H1 (cell line): ENCODE results near the gene GAK. TPM values are rescaled to one million over a fixed set of nuclear protein-coding genes. Genes with fewer than 3 reads are reported as not detected.
"Not testable (repeated sequence)": the region's sequence is repeated elsewhere in the genome, so short reads cannot be mapped to it uniquely, and the experiment has no call there.

Source experiments
- CTCF ChIA-PET: fragments of 300-600 bp; sonication (Branson Sonifier 250); formaldehyde crosslinking; loops from one replicate; lab custom pipeline; 2021; ENCODE audit not compliant: partially characterized antibody; lab: Charles Lee
- POLR2A ChIA-PET: fragments of 300-600 bp; sonication (Branson Sonifier 250); formaldehyde crosslinking; loops from one replicate; lab custom pipeline; 2021; ENCODE audit warnings: inconsistent platforms; ENCODE audit not compliant: partially characterized antibody; lab: Charles Lee
- DNase-seq, 2 experiments: peaks; one replicate each; pipeline versions ENCODE4 v3.0.0 to v3.0.0-alpha.2; 2010 to 2022; ENCODE audit warnings: low spot score in 2 of 2, low read depth in 1 of 2, mixed read lengths in 1 of 2
- FAIRE-seq: peaks from 2 replicates; lab custom pipeline; 2011; peaks lifted over from hg19 to GRCh38; lab: Jason Lieb, UNC
- H2AFZ ChIP-seq: 2 replicates; pipeline ENCODE4 v1.8.1; 2012; ENCODE audit warnings: low read length, inconsistent platforms
- H2AK5ac ChIP-seq: 2 replicates; pipeline ENCODE4 v1.6.1; 2013; ENCODE audit warnings: low read depth, low read length
- H2BK120ac ChIP-seq: replicated peaks from 2 replicates; pipeline ENCODE3; 2013; ENCODE audit warnings: low read depth, low read length, inconsistent platforms
- H2BK12ac ChIP-seq: 2 replicates; pipeline ENCODE4 v1.6.1; 2013; ENCODE audit warnings: low read depth, low read length
- H2BK15ac ChIP-seq: 2 replicates; pipeline ENCODE4 v1.6.1; 2013; ENCODE audit warnings: low read length
- H2BK20ac ChIP-seq: 2 replicates; pipeline ENCODE4 v1.6.1; 2013; ENCODE audit warnings: low read length
- H2BK5ac ChIP-seq: 2 replicates; pipeline ENCODE4 v1.6.1; 2013; ENCODE audit warnings: low read depth, low read length
- H3K14ac ChIP-seq: 2 replicates; pipeline ENCODE4 v1.6.1; 2013; ENCODE audit warnings: inconsistent platforms; ENCODE audit not compliant: insufficient read length
- H3K18ac ChIP-seq: 2 replicates; pipeline ENCODE4 v1.6.1; 2013; ENCODE audit warnings: low read length; ENCODE audit errors: extremely low read depth
- H3K23ac ChIP-seq: 2 replicates; pipeline ENCODE4 v1.6.1; 2013; ENCODE audit warnings: inconsistent platforms; ENCODE audit not compliant: insufficient read length
- H3K23me2 ChIP-seq: 2 replicates; pipeline ENCODE4 v1.6.1; 2013; ENCODE audit warnings: low read depth, low read length
- H3K27ac ChIP-seq: 2 replicates; pipeline ENCODE4 v1.6.1; 2011; ENCODE audit warnings: low read depth, low read length, inconsistent platforms
- H3K27me3 ChIP-seq, 4 experiments: replicated peaks in 1 of 4; 1 replicate in 1 of 4; 2 replicates in 3 of 4; pipeline versions ENCODE4 v1.6.1 to v1.8.1; 2011 to 2013; ENCODE audit warnings: low read length in 3 of 4, mild to moderate bottlenecking in 3 of 4, inconsistent platforms in 2 of 4, mixed read lengths in 2 of 4, moderate library complexity in 1 of 4; ENCODE audit not compliant: control insufficient read depth in 3 of 4, insufficient read depth in 3 of 4; ENCODE audit errors: extremely low read depth in 1 of 4
- H3K36me3 ChIP-seq, 4 experiments: 2 replicates each; pipeline versions ENCODE4 v1.6.1 to v1.8.1; 2011 to 2013; ENCODE audit warnings: mild to moderate bottlenecking in 4 of 4, low read length in 3 of 4, moderate library complexity in 2 of 4, control low read depth in 1 of 4, inconsistent platforms in 1 of 4; ENCODE audit not compliant: insufficient read depth in 4 of 4, control insufficient read depth in 2 of 4
- H3K4ac ChIP-seq: replicated peaks from 2 replicates; pipeline ENCODE3; 2013; ENCODE audit warnings: low read length, low read depth, mixed read lengths, inconsistent platforms; ENCODE audit not compliant: insufficient read length
- H3K4me1 ChIP-seq, 4 experiments: replicated peaks in 1 of 4; 1 replicate in 1 of 4; 2 replicates in 3 of 4; pipeline versions ENCODE4 v1.6.1 to v1.8.1; 2011 to 2013; ENCODE audit warnings: low read length in 3 of 4, inconsistent platforms in 2 of 4, mixed read lengths in 1 of 4; ENCODE audit not compliant: insufficient read depth in 4 of 4, control insufficient read depth in 3 of 4
- H3K4me2 ChIP-seq, 2 experiments: 2 replicates each; pipeline versions ENCODE4 v1.6.1 to v1.8.1; 2011 to 2013; ENCODE audit warnings: low read depth in 2 of 2, low read length in 2 of 2, control low read depth in 1 of 2, inconsistent platforms in 1 of 2, mild to moderate bottlenecking in 1 of 2; ENCODE audit not compliant: insufficient read depth in 1 of 2
- H3K4me3 ChIP-seq, 4 experiments: fragments of 200-600, 300-600 bp in 1 of 4; sonication (generic), shearing (Covaris generic), sonication (Bioruptor Twin) in 1 of 4; 2 replicates each; pipeline versions ENCODE4 v1.5.1 to v1.8.1; 2011 to 2016; ENCODE audit warnings: low read length in 4 of 4, low read depth in 3 of 4, control low read depth in 2 of 4, inconsistent platforms in 2 of 4, mild to moderate bottlenecking in 2 of 4, mixed read lengths in 1 of 4, moderate library complexity in 1 of 4; ENCODE audit not compliant: insufficient read depth in 2 of 4; ENCODE audit errors: extremely low read depth in 1 of 4
- H3K56ac ChIP-seq: replicated peaks from 2 replicates; pipeline ENCODE3; 2013; ENCODE audit warnings: low read depth, mild to moderate bottlenecking, mixed read lengths, low read length, inconsistent platforms; ENCODE audit not compliant: insufficient read length
- H3K79me1 ChIP-seq: 2 replicates; pipeline ENCODE4 v1.6.1; 2013; ENCODE audit warnings: low read depth, low read length, control low read depth
- H3K79me2 ChIP-seq, 2 experiments: 2 replicates each; pipeline versions ENCODE4 v1.6.1 to v1.8.1; 2012 to 2013; ENCODE audit warnings: low read length in 2 of 2, mild to moderate bottlenecking in 2 of 2, inconsistent platforms in 1 of 2; ENCODE audit not compliant: insufficient read depth in 2 of 2, control insufficient read depth in 1 of 2
- H3K9ac ChIP-seq, 4 experiments: replicated peaks in 1 of 4; 1 replicate in 1 of 4; 2 replicates in 3 of 4; pipeline versions ENCODE4 v1.6.1 to v1.8.1; 2011 to 2013; ENCODE audit warnings: low read depth in 3 of 4, low read length in 3 of 4, control low read depth in 2 of 4, mild to moderate bottlenecking in 2 of 4, moderate library complexity in 2 of 4, inconsistent platforms in 1 of 4; ENCODE audit errors: extremely low read depth in 1 of 4
- H3K9me3 ChIP-seq, 2 experiments: 2 replicates each; pipeline versions ENCODE4 v1.6.1 to v1.8.1; 2012 to 2013; ENCODE audit warnings: mild to moderate bottlenecking in 2 of 2, moderate library complexity in 2 of 2, control low read depth in 1 of 2, inconsistent platforms in 1 of 2, low read depth in 1 of 2, low read length in 1 of 2, mixed read lengths in 1 of 2; ENCODE audit not compliant: insufficient read depth in 2 of 2
- H4K20me1 ChIP-seq, 2 experiments: replicated peaks in 1 of 2; 2 replicates each; pipeline versions ENCODE3 to v1.8.1; 2011 to 2013; ENCODE audit warnings: inconsistent platforms in 2 of 2, low read length in 2 of 2, mild to moderate bottlenecking in 1 of 2; ENCODE audit not compliant: insufficient read depth in 2 of 2, control insufficient read depth in 1 of 2
- H4K5ac ChIP-seq: 2 replicates; pipeline ENCODE4 v1.6.1; 2013; ENCODE audit warnings: low read length, low read depth, mixed read lengths, inconsistent platforms; ENCODE audit not compliant: insufficient read length
- H4K8ac ChIP-seq: 2 replicates; pipeline ENCODE4 v1.8.0; 2013; ENCODE audit warnings: mild to moderate bottlenecking, moderate library complexity, low read length, inconsistent platforms; ENCODE audit not compliant: insufficient read depth; ENCODE audit errors: extremely low read depth
- H4K91ac ChIP-seq: replicated peaks from 2 replicates; pipeline ENCODE3; 2013; ENCODE audit warnings: low read length, mixed read lengths, inconsistent platforms; ENCODE audit not compliant: insufficient read length
- MAFK ChIP-seq: IDR thresholded peaks from 2 replicates; pipeline ENCODE4 v1.6.1; 2012; ENCODE audit warnings: low read depth, mild to moderate bottlenecking, improper control_type of control experiment, low read length
- POLR2AphosphoS5 ChIP-seq: IDR thresholded peaks from 2 replicates; pipeline ENCODE4 v1.6.1; 2011; ENCODE audit warnings: low read depth, low read length
- WGBS, 2 experiments: shearing (Covaris generic) in 1 of 2; methylation state at CpG; one replicate each; pipeline versions ENCODE4 v1.1.6 to v1.1.7; 2013 to 2015; ENCODE audit warnings: low lambda C conversion rate in 2 of 2, mixed read lengths in 2 of 2, inconsistent platforms in 1 of 2, low coverage in 1 of 2, missing lambda C conversion rate in 1 of 2; ENCODE audit not compliant: insufficient replicate concordance in 2 of 2, insufficient coverage in 1 of 2, insufficient read length in 1 of 2; ENCODE audit errors: extremely low coverage in 1 of 2, missing lambda C conversion rate in 1 of 2; 5-methylcytosine and 5-hydroxymethylcytosine counted together
- polyA plus RNA-seq, 7 experiments: library from polyadenylated mRNA; depleted of rRNA in 3 of 7; stranded (reverse) in 5 of 7; unstranded in 2 of 7; fragments of >200 nt in 5 of 7; fragments of 200-250 nt in 2 of 7; gene quantifications; 1 replicate in 5 of 7; 2 replicates in 1 of 7; 4 replicates in 1 of 7; pipeline versions ENCODE4 v1.2.1 to v1.2.3, GENCODE V29; 2011 to 2013; ENCODE audit warnings: missing spikeins in 2 of 7, mixed read lengths in 2 of 7
- total RNA-seq: library from RNA; stranded (reverse); fragmentation: NEBNext Ultra II Directional; extraction: Animal tissue kit (Norgen Biotek cat#: 25700); gene quantifications from 2 replicates; pipeline ENCODE4 v1.2.1, GENCODE V29; 2021

GAK gene
- total and polyA plus RNA-seq, 2 of the 8 experiments (the other 6 are each of a cell fraction or from before 2014, with no cell fraction given) = 31.5 to 70.8 TPM

- TF ChIP-seq MAFK (no peak), POLR2AphosphoS5 (no peak)
These were observed 2.9 kb downstream of the GAK start (continued) for GRCh38 chr4:929096-929765.

GRCh38 chr4:927566-927965 lies 4.5 kb downstream of the GAK start:
- H2BK20ac ChIP-seq, H4K8ac ChIP-seq, H3K4me3 ChIP-seq, H2BK5ac ChIP-seq, H2BK15ac ChIP-seq, H2AFZ ChIP-seq, H3K14ac ChIP-seq, H2BK12ac ChIP-seq, H3K27ac ChIP-seq, H2AK5ac ChIP-seq, H3K23ac ChIP-seq, H3K36me3 ChIP-seq, DNase-seq, H4K91ac ChIP-seq, H4K5ac ChIP-seq, H3K9ac ChIP-seq, H2BK120ac ChIP-seq, H3K4me1 ChIP-seq, H3K18ac ChIP-seq, H3K9me3 ChIP-seq, H3K4ac ChIP-seq, H3K4me2 ChIP-seq, H3K56ac ChIP-seq, H3K23me2 ChIP-seq, FAIRE-seq, H3K27me3 ChIP-seq: not testable (repeated sequence)
- H3K79me2 ChIP-seq = peaks cover 26 to 75% of the 10 kb centered on the region in 2 experiments
- POLR2A ChIA-PET = interaction anchor here (1.4 kb wide), 1 partner anchor 60 kb away, joined by 3 read pairs; no protein-coding TSS in a partner anchor
- CTCF ChIA-PET = interaction anchor here (0.9 kb wide), 1 partner anchor 30 kb away, joined by 3 read pairs; no protein-coding TSS in a partner anchor
- peaks cover 22% of the 10 kb centered on the region for H3K79me1 ChIP-seq
- 89% methylated on average over 6 of the region's 21 CpGs; no CpG with 5 or more reads in 1 of the 2 experiments for WGBS, 2 experiments
- peaks cover 10 to 22% of the 10 kb centered on the region in 2 experiments for H4K20me1 ChIP-seq
